ENCODE results near the gene TMC5. TPM values are rescaled to one million over a fixed set of nuclear protein-coding genes. Genes with fewer than 3 reads are reported as not detected.

The TMC5 gene
- total RNA-seq, 2 experiments from 2014 or later: not detected

- H3K4me3 Mint-ChIP-seq: no peak overlapping the region
- DNase-seq (no peak), ATAC-seq (ENCODE audit: poor library complexity) (no peak)
- Histone ChIP-seq H3K36me3 (ENCODE audit: insufficient read depth, low read length) (no peaks in the 10 kb centered on the region), H3K27me3 (ENCODE audit: control insufficient read depth in 1 of 2, insufficient read depth in 2 of 2, low read length in 2 of 2) (no peaks in the 10 kb centered on the region), H3K9me3 (ENCODE audit: control insufficient read depth in 1 of 2, insufficient read depth in 1 of 2, low read length in 2 of 2) (no peaks in the 10 kb centered on the region), H3K4me3 (ENCODE audit: low read length) (no peak overlapping the region), H3K4me1 (ENCODE audit: insufficient read depth, low read length) (no peaks in the 10 kb centered on the region), H3K27ac (ENCODE audit: low read depth in 1 of 2, low read length in 2 of 2) (no peak overlapping the region)
- intact Hi-C loops (cut with DNase I, micrococcal nuclease): no loop called here
- H3K36me3 Mint-ChIP-seq (ENCODE audit: low read depth): no peaks in the 10 kb centered on the region
- ChIA-PET CTCF (no interaction called here), POLR2A (no interaction called here)
- no peaks in the 10 kb centered on the region for H3K9me3 Mint-ChIP-seq
- TF ChIP-seq CTCF (IDR thresholded peaks at IDR 0.05): no peak
- no peaks in the 10 kb centered on the region for H3K4me1 Mint-ChIP-seq (ENCODE audit: low read depth)
- no peak overlapping the region for H3K27ac Mint-ChIP-seq
- H3K27me3 Mint-ChIP-seq: peaks cover 7% of the 10 kb centered on the region
Measured at GRCh38 chr16:19481296-19481695, 63.6 kb downstream of the TMC5 start.

- H3K9me3 Mint-ChIP-seq: no peaks in the 10 kb centered on the region
- no peaks in the 10 kb centered on the region for H3K4me1 Mint-ChIP-seq (ENCODE audit: low read depth)
- Histone ChIP-seq H3K4me3 (ENCODE audit: low read length) (no peak overlapping the region), H3K36me3 (ENCODE audit: insufficient read depth, low read length) (no peaks in the 10 kb centered on the region), H3K27ac (ENCODE audit: low read depth in 1 of 2, low read length in 2 of 2) (no peak overlapping the region), H3K9me3 (ENCODE audit: control insufficient read depth in 1 of 2, insufficient read depth in 1 of 2, low read length in 2 of 2) (no peaks in the 10 kb centered on the region), H3K27me3 (ENCODE audit: control insufficient read depth in 1 of 2, insufficient read depth in 2 of 2, low read length in 2 of 2) (no peaks in the 10 kb centered on the region), H3K4me1 (ENCODE audit: insufficient read depth, low read length) (no peaks in the 10 kb centered on the region)
- H3K4me3 Mint-ChIP-seq: no peak overlapping the region
- ATAC-seq (ENCODE audit: poor library complexity) (no peak), DNase-seq (no peak)
- ChIA-PET POLR2A (no interaction called here), CTCF (no interaction called here)
- intact Hi-C loops (cut with DNase I, micrococcal nuclease): no loop called here
- H3K27me3 Mint-ChIP-seq: peaks cover 7% of the 10 kb centered on the region
- no peak overlapping the region for H3K27ac Mint-ChIP-seq
- TF ChIP-seq CTCF (IDR thresholded peaks at IDR 0.05): no peak
- no peaks in the 10 kb centered on the region for H3K36me3 Mint-ChIP-seq (ENCODE audit: low read depth)
Measured at GRCh38 chr16:19481769-19482168, 64.1 kb downstream of the TMC5 start.

- H3K27ac ChIP-seq (ENCODE audit: low read depth in 1 of 2, low read length in 2 of 2): no peak overlapping the region
- ChIA-PET POLR2A (no interaction called here), CTCF (no interaction called here)
- no peak for TF ChIP-seq CTCF (IDR thresholded peaks at IDR 0.05)
- Mint-ChIP-seq H3K36me3 (ENCODE audit: low read depth) (no peaks in the 10 kb centered on the region), H3K4me1 (ENCODE audit: low read depth) (no peaks in the 10 kb centered on the region), H3K9me3 (no peaks in the 10 kb centered on the region), H3K27ac (no peak overlapping the region), H3K4me3 (no peak overlapping the region), H3K27me3 (peaks cover 7% of the 10 kb centered on the region)
- no peaks in the 10 kb centered on the region for H3K27me3 ChIP-seq (ENCODE audit: control insufficient read depth in 1 of 2, insufficient read depth in 2 of 2, low read length in 2 of 2)
- no peak for ATAC-seq (ENCODE audit: poor library complexity)
- no peaks in the 10 kb centered on the region for H3K36me3 ChIP-seq (ENCODE audit: insufficient read depth, low read length)
- H3K4me3 ChIP-seq (ENCODE audit: low read length): no peak overlapping the region
- no peak for DNase-seq
- H3K4me1 ChIP-seq (ENCODE audit: insufficient read depth, low read length): no peaks in the 10 kb centered on the region
- intact Hi-C loops (cut with DNase I, micrococcal nuclease): no loop called here
- no peaks in the 10 kb centered on the region for H3K9me3 ChIP-seq (ENCODE audit: control insufficient read depth in 1 of 2, insufficient read depth in 1 of 2, low read length in 2 of 2)
Measured at GRCh38 chr16:19482291-19482690, 64.6 kb downstream of the TMC5 start.
